HG03575 (cell line): ENCODE data around the gene RNF135.
"Not testable (repeated sequence)": the region's sequence is repeated elsewhere in the genome, so short reads cannot be mapped to it uniquely, and the experiment has no call there.

ENCODE experiments used
- ATAC-seq: cut with Tn5 transposase; IDR thresholded peaks from one replicate; pipeline ENCODE4 v1.9.1; 2021; ENCODE audit not compliant: unreplicated experiment, insufficient number of reproducible peaks, low FRiP score; ENCODE audit errors: extremely low read depth

The RNF135 gene

GRCh38 chr17:30952638-30953393, 18.0 kb upstream of the RNF135 start:
- no peak for ATAC-seq

GRCh38 chr17:30954046-30954830, 16.6 kb upstream of the RNF135 start:
- no peak for ATAC-seq

GRCh38 chr17:30956764-30957374, 14.0 kb upstream of the RNF135 start:
- ATAC-seq, result no peak

GRCh38 chr17:30957741-30958140, 13.1 kb upstream of the RNF135 start:
- no peak for ATAC-seq

GRCh38 chr17:30958187-30958586, 12.7 kb upstream of the RNF135 start:
- no peak for ATAC-seq

GRCh38 chr17:30961209-30962188, 9.3 kb upstream of the RNF135 start:
- no peak for ATAC-seq

GRCh38 chr17:30964312-30964711, 6.5 kb upstream of the RNF135 start:
- not testable (repeated sequence) for ATAC-seq

GRCh38 chr17:30964876-30965275, 6.0 kb upstream of the RNF135 start:
- no peak for ATAC-seq

GRCh38 chr17:30965686-30966085, 5.2 kb upstream of the RNF135 start:
- ATAC-seq, result no peak

- not testable (repeated sequence) for ATAC-seq
Observed at GRCh38 chr17:30967911-30968310, 2.9 kb upstream of the RNF135 start.

GRCh38 chr17:30969989-30970830, 629 bp upstream of the RNF135 start:
- ATAC-seq, result no peak

- ATAC-seq, result no peak
Observed at GRCh38 chr17:30975042-30975820, 4.4 kb downstream of the RNF135 start.

GRCh38 chr17:30979919-30980318, 9.1 kb downstream of the RNF135 start:
- not testable (repeated sequence) for ATAC-seq

GRCh38 chr17:30981531-30982519, 11.0 kb downstream of the RNF135 start:
- ATAC-seq, result no peak

- no peak for ATAC-seq
Observed at GRCh38 chr17:30982855-30983254, 12.0 kb downstream of the RNF135 start.

GRCh38 chr17:30990458-30990857, 19.6 kb downstream of the RNF135 start:
- no peak for ATAC-seq
